Measurements from ENCODE around the gene QRICH1.

DNA sequence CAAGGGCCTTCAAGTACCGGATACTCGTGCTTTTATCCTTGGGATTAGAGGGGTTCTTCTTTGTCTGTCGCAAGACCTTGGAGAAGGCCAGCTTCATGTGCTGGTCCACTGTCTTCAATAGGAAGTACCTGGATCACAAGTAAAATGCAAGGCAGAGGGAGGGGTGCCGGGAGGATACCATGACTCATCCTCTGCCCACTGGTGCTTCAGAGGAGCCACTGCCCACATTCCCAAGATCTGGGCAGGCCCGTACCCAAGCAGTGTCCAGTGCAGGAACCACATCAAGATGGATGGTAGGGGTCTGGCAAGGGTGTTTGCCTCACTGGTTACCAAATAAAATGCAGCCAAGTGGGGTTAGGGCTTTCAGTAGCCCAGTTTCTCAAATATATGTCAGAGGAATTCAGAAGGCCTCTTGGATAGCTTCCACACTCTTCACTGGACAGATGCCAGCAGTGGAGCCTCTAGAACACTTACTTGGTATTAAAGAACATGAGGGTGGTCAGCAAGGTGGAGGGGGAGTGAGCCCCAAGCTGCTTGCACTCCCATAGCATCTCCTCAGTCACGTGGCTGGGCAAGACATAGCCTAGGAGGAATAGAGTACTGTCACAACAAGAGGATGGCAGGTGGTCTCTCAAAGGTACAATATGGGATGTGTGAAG lies 61.1 kb downstream of the QRICH1 start:
- TF ChIP-seq, protein P1, sequence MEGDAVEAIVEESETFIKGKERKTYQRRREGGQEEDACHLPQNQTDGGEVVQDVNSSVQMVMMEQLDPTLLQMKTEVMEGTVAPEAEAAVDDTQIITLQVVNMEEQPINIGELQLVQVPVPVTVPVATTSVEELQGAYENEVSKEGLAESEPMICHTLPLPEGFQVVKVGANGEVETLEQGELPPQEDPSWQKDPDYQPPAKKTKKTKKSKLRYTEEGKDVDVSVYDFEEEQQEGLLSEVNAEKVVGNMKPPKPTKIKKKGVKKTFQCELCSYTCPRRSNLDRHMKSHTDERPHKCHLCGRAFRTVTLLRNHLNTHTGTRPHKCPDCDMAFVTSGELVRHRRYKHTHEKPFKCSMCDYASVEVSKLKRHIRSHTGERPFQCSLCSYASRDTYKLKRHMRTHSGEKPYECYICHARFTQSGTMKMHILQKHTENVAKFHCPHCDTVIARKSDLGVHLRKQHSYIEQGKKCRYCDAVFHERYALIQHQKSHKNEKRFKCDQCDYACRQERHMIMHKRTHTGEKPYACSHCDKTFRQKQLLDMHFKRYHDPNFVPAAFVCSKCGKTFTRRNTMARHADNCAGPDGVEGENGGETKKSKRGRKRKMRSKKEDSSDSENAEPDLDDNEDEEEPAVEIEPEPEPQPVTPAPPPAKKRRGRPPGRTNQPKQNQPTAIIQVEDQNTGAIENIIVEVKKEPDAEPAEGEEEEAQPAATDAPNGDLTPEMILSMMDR (IDR thresholded peaks at IDR 0.05), result no peak
- TF ChIP-seq POLR2A (IDR thresholded peaks at IDR 0.05), result no peak
